VCaP (cell line): ENCODE measurements around the gene SMIM44.

Experiments used
- H3K27ac ChIP-seq: fragments of 450-650 bp; 2 replicates; pipeline ENCODE4 v1.5.1; 2017
- CTCF ChIP-seq: fragments of 450-650 bp; conservative IDR thresholded peaks from 2 replicates; pipeline ENCODE4 v1.5.1; 2017; ENCODE audit warnings: mild to moderate bottlenecking, moderate library complexity

Gene SMIM44

DNA sequence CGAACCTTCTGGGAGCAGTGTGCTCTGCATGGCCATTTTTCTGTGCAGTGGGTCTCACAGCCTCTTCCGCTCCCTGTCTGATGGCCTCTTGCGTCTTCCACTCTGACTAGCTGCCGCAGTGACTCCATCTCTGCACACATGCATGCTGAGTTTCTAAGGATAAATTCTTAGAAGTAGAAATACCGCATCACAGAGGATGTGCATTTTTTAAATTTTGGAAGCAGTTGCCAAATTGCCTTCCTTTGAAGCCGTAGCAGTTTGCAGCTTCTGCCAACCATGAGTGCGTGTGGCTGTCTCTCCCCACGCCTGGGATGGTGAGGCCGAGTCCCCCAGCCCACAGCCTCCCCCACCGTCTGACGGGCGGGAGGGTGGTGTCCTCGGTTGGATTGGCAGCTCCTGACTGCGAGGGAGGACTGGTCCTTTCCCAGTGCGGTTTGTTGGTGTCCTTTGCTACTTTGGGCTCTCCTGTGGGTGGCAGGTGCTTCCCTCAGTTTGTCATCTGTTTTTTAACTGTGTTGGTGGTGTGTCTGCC is 32.7 kb upstream of the SMIM44 start:
- H3K27ac ChIP-seq, result no peak overlapping the region
- TF ChIP-seq CTCF, result no peak

- TF ChIP-seq CTCF, result no peak
- no peak overlapping the region for H3K27ac ChIP-seq
Observed at GRCh38 chr19:3514930-3515329, 31.7 kb upstream of the SMIM44 start.

- no peak overlapping the region for H3K27ac ChIP-seq
- TF ChIP-seq CTCF, result no peak
Observed at GRCh38 chr19:3513229-3514140, 30.2 kb upstream of the SMIM44 start.

- H3K27ac ChIP-seq, result no peak overlapping the region
- TF ChIP-seq CTCF, result no peak
Observed at GRCh38 chr19:3512562-3513228, 29.5 kb upstream of the SMIM44 start.

- no peak overlapping the region for H3K27ac ChIP-seq
- TF ChIP-seq CTCF, result no peak
Observed at GRCh38 chr19:3511506-3512251, 28.4 kb upstream of the SMIM44 start.

GRCh38 chr19:3510727-3511126 is 27.5 kb upstream of the SMIM44 start:
- H3K27ac ChIP-seq, result no peak overlapping the region
- no peak for TF ChIP-seq CTCF

GRCh38 chr19:3509566-3509989 is 26.3 kb upstream of the SMIM44 start:
- TF ChIP-seq CTCF, result no peak
- no peak overlapping the region for H3K27ac ChIP-seq
